ENCODE measurements around the gene CASZ1.

Gene CASZ1

GRCh38 chr1:10744029-10744428, 52.4 kb downstream of the CASZ1 start:
- DNase-seq = no peak

GRCh38 chr1:10741696-10742095, 54.8 kb downstream of the CASZ1 start:
- DNase-seq = no peak

- no peak for DNase-seq
Observed at GRCh38 chr1:10740123-10740522, 56.3 kb downstream of the CASZ1 start.

GRCh38 chr1:10739589-10739988, 56.9 kb downstream of the CASZ1 start:
- DNase-seq = no peak

GRCh38 chr1:10738061-10739058, 58.1 kb downstream of the CASZ1 start:
- no peak for DNase-seq

GRCh38 chr1:10737651-10738050, 58.8 kb downstream of the CASZ1 start:
- no peak for DNase-seq

GRCh38 chr1:10736634-10737586, 59.5 kb downstream of the CASZ1 start:
- no peak for DNase-seq

GRCh38 chr1:10735563-10736305, 60.7 kb downstream of the CASZ1 start:
- DNase-seq = no peak

- no peak for DNase-seq
Observed at GRCh38 chr1:10734962-10735544, 61.4 kb downstream of the CASZ1 start.

GRCh38 chr1:10734375-10734774, 62.1 kb downstream of the CASZ1 start:
- DNase-seq = no peak

GRCh38 chr1:10733474-10734366, 62.7 kb downstream of the CASZ1 start:
- no peak for DNase-seq

- DNase-seq = no peak
Observed at GRCh38 chr1:10730985-10731384, 65.5 kb downstream of the CASZ1 start.

- no peak for DNase-seq
Observed at GRCh38 chr1:10728595-10729410, 67.6 kb downstream of the CASZ1 start.

- DNase-seq = no peak
Observed at GRCh38 chr1:10727751-10728232, 68.7 kb downstream of the CASZ1 start.

- no peak for DNase-seq
Observed at GRCh38 chr1:10726355-10726754, 70.1 kb downstream of the CASZ1 start.

- DNase-seq = no peak
Observed at GRCh38 chr1:10724948-10725847, 71.2 kb downstream of the CASZ1 start.

GRCh38 chr1:10724511-10724910, 71.9 kb downstream of the CASZ1 start:
- no peak for DNase-seq

- no peak for DNase-seq
Observed at GRCh38 chr1:10724052-10724494, 72.4 kb downstream of the CASZ1 start.

GRCh38 chr1:10723317-10723716, 73.1 kb downstream of the CASZ1 start:
- no peak for DNase-seq

Measured in NCI-H1048 (cell line).